HepG2 (cell line): ENCODE measurements around the gene NOX3. TPM values are rescaled to one million over a fixed set of nuclear protein-coding genes. Genes with fewer than 3 reads are reported as not detected.
A peak's percentile ranks its signal among the peaks of the same experiment; 100 is the strongest.

Source experiments
- BRD4 ChIP-seq: sonication (generic); formaldehyde crosslinking; IDR thresholded peaks from 2 replicates; pipeline ENCODE4 v1.4.0; 2020; ENCODE audit warnings: missing genetic modification reagents
- EP300 ChIP-seq, 3 experiments: sonication (generic) in 1 of 3; formaldehyde crosslinking in 1 of 3; IDR thresholded peaks; 2 replicates each; pipeline versions ENCODE4 v1.5.1 to v1.6.1; 2011 to 2020; ENCODE audit warnings: low read depth in 2 of 3, low read length in 2 of 3, borderline replicate concordance in 1 of 3, improper control_type of control experiment in 1 of 3, mild to moderate bottlenecking in 1 of 3, missing genetic modification reagents in 1 of 3, moderate library complexity in 1 of 3
- GATAD2A ChIP-seq: IDR thresholded peaks from 2 replicates; pipeline ENCODE4 v1.6.1; 2016
- HMG20A ChIP-seq: IDR thresholded peaks from 2 replicates; pipeline ENCODE4 v1.6.1; 2016; ENCODE audit warnings: borderline replicate concordance
- HNF4G ChIP-seq, 2 experiments: sonication (generic) in 1 of 2; formaldehyde crosslinking in 1 of 2; IDR thresholded peaks; 2 replicates each; pipeline versions ENCODE4 v1.4.0 to v1.6.1; 2011 to 2020; ENCODE audit warnings: borderline replicate concordance in 2 of 2, low read depth in 2 of 2, mild to moderate bottlenecking in 2 of 2, low read length in 1 of 2, missing genetic modification reagents in 1 of 2, moderate library complexity in 1 of 2
- KLF9 ChIP-seq: IDR thresholded peaks from 2 replicates; pipeline ENCODE4 v1.6.1; 2016; ENCODE audit warnings: low read depth
- NFKBIZ ChIP-seq: IDR thresholded peaks from 2 replicates; pipeline ENCODE4 v1.6.1; 2018; ENCODE audit warnings: missing genetic modification reagents, missing compliant biosample characterization
- NR2F6 ChIP-seq, 2 experiments: IDR thresholded peaks; 2 replicates each; pipeline ENCODE4 v1.6.1; 2016; ENCODE audit warnings: antibody characterized with exemption in 1 of 2, mild to moderate bottlenecking in 1 of 2
- PHF5A ChIP-seq: IDR thresholded peaks from one replicate; pipeline ENCODE4 v1.6.1; 2018; ENCODE audit warnings: low read depth, missing genetic modification reagents; ENCODE audit not compliant: unreplicated experiment
- SKI ChIP-seq: fragments of 450-650 bp; IDR thresholded peaks from one replicate; pipeline ENCODE4 v1.6.1; 2018; ENCODE audit warnings: mild to moderate bottlenecking; ENCODE audit not compliant: partially characterized antibody
- SOX13 ChIP-seq, 3 experiments: fragments of 450-650 bp in 1 of 3; sonication (generic) in 1 of 3; formaldehyde crosslinking in 1 of 3; IDR thresholded peaks in 2 of 3; conservative IDR thresholded peaks in 1 of 3; 2 replicates each; pipeline versions ENCODE4 v1.5.0 to v1.6.1; 2016 to 2020; ENCODE audit warnings: antibody characterized with exemption in 1 of 3, mild to moderate bottlenecking in 1 of 3, missing compliant biosample characterization in 1 of 3, missing genetic modification reagents in 1 of 3, moderate library complexity in 1 of 3
- SOX5 ChIP-seq: IDR thresholded peaks from 2 replicates; pipeline ENCODE4 v1.6.1; 2016; ENCODE audit warnings: borderline replicate concordance
- SSRP1 ChIP-seq: IDR thresholded peaks from 2 replicates; pipeline ENCODE4 v1.6.1; 2016; ENCODE audit warnings: control low read depth
- THAP11 ChIP-seq: IDR thresholded peaks from 2 replicates; pipeline ENCODE4 v1.6.1; 2016; ENCODE audit warnings: missing biosample characterization, missing genetic modification reagents
- TRIM24 ChIP-seq: sonication (generic); formaldehyde crosslinking; IDR thresholded peaks from 2 replicates; pipeline ENCODE4 v1.8.0; 2022; ENCODE audit warnings: mild to moderate bottlenecking, missing genetic modification reagents
- ZBTB1 ChIP-seq: sonication (generic); formaldehyde crosslinking; IDR thresholded peaks from 2 replicates; pipeline ENCODE4 v1.4.0; 2020; ENCODE audit warnings: missing genetic modification reagents, borderline replicate concordance
- ZBTB42 ChIP-seq: sonication (generic); formaldehyde crosslinking; IDR thresholded peaks from 2 replicates; pipeline ENCODE4 v1.5.0; 2020; ENCODE audit warnings: mild to moderate bottlenecking, missing genetic modification reagents
- ZNF557 ChIP-seq: sonication (generic); formaldehyde crosslinking; IDR thresholded peaks from 2 replicates; pipeline ENCODE4 v1.4.0; 2020; ENCODE audit warnings: missing genetic modification reagents
- ZNF580 ChIP-seq: IDR thresholded peaks from 2 replicates; pipeline ENCODE4 v1.6.1; 2016; ENCODE audit warnings: low read depth, borderline replicate concordance
- ZNF644 ChIP-seq: IDR thresholded peaks from 2 replicates; pipeline ENCODE4 v1.6.1; 2016; ENCODE audit warnings: low read depth
- ZNF772 ChIP-seq: sonication (generic); formaldehyde crosslinking; IDR thresholded peaks from 2 replicates; pipeline ENCODE4 v1.5.0; 2020; ENCODE audit warnings: mild to moderate bottlenecking, missing genetic modification reagents
- polyA plus RNA-seq, 8 experiments: library from polyadenylated mRNA; depleted of rRNA in 3 of 8; stranded (reverse) in 7 of 8; unstranded in 1 of 8; fragments of >200 nt; fragmentation: Illumina TruSeq in 4 of 8; extraction: Trizol in 4 of 8; gene quantifications; 2 replicates each; pipeline versions ENCODE4 v1.2.1 to v1.2.3, GENCODE V29; 2011 to 2016; ENCODE audit warnings: low read depth in 4 of 8, missing spikeins in 1 of 8, mixed read lengths in 1 of 8; ENCODE audit not compliant: insufficient read depth in 1 of 8
- total RNA-seq, 5 experiments: library from RNA; depleted of rRNA; stranded (reverse); fragments of >200 nt; fragmentation: Illumina TruSeq; extraction: Trizol; gene quantifications; 2 replicates each; pipeline ENCODE4 v1.2.3, GENCODE V29; 2016; ENCODE audit warnings: low read depth in 1 of 5
- TF ChIP-seq, protein P1 (sequence below): sonication (generic); formaldehyde crosslinking; IDR thresholded peaks from 2 replicates; pipeline ENCODE4 v1.5.1; 2020; ENCODE audit warnings: mild to moderate bottlenecking, missing genetic modification reagents
- TF ChIP-seq, protein P2 (sequence below): IDR thresholded peaks from 2 replicates; pipeline ENCODE4 v1.6.1; 2016; ENCODE audit warnings: low read depth
- TF ChIP-seq, protein P3 (sequence below): sonication (generic); formaldehyde crosslinking; IDR thresholded peaks from 2 replicates; pipeline ENCODE4 v1.5.0; 2020; ENCODE audit warnings: missing genetic modification reagents

Gene NOX3
- total and polyA plus RNA-seq, 2 of the 13 experiments (the other 11 are each of a cell fraction or from before 2014, with no cell fraction given), result 0.09 to 0.18 TPM

GRCh38 chr6:155396605-155397004 lies 59.0 kb downstream of the NOX3 start (continued):
- TF ChIP-seq SSRP1 (CRISPR knock-in tag), result 0 out of 2 replicates have a peak, but pooled peaks have one; percentile 67
- TF ChIP-seq NR2F6 (IDR thresholded peaks at IDR 0.05), result peak; percentile 83
- TF ChIP-seq NR2F6 (CRISPR knock-in tag; IDR thresholded peaks at IDR 0.05), result peak; percentile 53
- TF ChIP-seq KLF9, result no peak
- peak; percentile 41; the same call in 1 of the 2 replicates for TF ChIP-seq BRD4 (CRISPR knock-in tag)
- TF ChIP-seq SOX13 (IDR thresholded peaks at IDR 0.05), result no peak
- peak in 1 of 2 experiments; percentile 62; a peak in 1 of 4 replicates for TF ChIP-seq SOX13 (CRISPR knock-in tag; conservative IDR thresholded peaks at IDR 0.05 in 1 of 2, IDR thresholded peaks at IDR 0.05 in 1 of 2)
- TF ChIP-seq SOX5, result peak; percentile 57; the same call in 1 of the 2 replicates
- TF ChIP-seq ZBTB42, result no peak
- peak; percentile 88 for TF ChIP-seq GATAD2A (CRISPR knock-in tag)
- peak; percentile 48; the same call in 1 of the 2 replicates for TF ChIP-seq TRIM24 (CRISPR knock-in tag)
- peak; percentile 27 for TF ChIP-seq SKI
- TF ChIP-seq THAP11 (CRISPR knock-in tag), result 0 out of 2 replicates have a peak, but pooled peaks have one; percentile 33
- no peak for TF ChIP-seq ZNF580 (CRISPR knock-in tag)
- TF ChIP-seq, protein P1, sequence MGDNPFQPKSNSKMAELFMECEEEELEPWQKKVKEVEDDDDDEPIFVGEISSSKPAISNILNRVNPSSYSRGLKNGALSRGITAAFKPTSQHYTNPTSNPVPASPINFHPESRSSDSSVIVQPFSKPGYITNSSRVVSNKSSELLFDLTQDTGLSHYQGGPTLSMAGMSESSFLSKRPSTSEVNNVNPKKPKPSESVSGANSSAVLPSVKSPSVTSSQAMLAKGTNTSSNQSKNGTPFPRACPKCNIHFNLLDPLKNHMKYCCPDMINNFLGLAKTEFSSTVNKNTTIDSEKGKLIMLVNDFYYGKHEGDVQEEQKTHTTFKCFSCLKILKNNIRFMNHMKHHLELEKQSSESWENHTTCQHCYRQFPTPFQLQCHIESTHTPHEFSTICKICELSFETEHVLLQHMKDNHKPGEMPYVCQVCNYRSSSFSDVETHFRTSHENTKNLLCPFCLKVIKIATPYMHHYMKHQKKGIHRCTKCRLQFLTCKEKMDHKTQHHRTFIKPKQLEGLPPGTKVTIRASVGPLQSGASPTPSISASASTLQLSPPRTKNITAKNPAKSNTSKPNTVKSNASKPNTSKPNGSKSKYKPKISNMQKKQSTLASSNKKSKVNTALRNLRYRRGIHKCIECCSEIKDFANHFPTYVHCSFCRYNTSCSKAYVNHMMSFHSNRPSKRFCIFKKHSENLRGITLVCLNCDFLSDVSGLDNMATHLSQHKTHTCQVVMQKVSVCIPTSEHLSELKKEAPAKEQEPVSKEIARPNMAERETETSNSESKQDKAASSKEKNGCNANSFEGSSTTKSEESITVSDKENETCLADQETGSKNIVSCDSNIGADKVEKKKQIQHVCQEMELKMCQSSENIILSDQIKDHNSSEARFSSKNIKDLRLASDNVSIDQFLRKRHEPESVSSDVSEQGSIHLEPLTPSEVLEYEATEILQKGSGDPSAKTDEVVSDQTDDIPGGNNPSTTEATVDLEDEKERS (CRISPR knock-in tag), result no peak
- TF ChIP-seq, protein P2, sequence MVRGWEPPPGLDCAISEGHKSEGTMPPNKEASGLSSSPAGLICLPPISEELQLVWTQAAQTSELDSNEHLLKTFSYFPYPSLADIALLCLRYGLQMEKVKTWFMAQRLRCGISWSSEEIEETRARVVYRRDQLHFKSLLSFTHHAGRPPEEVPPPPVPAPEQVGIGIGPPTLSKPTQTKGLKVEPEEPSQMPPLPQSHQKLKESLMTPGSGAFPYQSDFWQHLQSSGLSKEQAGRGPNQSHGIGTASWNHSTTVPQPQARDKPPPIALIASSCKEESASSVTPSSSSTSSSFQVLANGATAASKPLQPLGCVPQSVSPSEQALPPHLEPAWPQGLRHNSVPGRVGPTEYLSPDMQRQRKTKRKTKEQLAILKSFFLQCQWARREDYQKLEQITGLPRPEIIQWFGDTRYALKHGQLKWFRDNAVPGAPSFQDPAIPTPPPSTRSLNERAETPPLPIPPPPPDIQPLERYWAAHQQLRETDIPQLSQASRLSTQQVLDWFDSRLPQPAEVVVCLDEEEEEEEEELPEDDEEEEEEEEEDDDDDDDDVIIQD (CRISPR knock-in tag), result peak; percentile 38; the same call in 1 of the 2 replicates
- TF ChIP-seq PHF5A, result no peak
- peak in 1 of 2 experiments; percentile 78; a peak in 1 of 4 replicates for TF ChIP-seq EP300 (IDR thresholded peaks at IDR 0.05; ENCODE audit: low read depth in 2 of 2, low read length in 2 of 2)
- TF ChIP-seq EP300 (CRISPR knock-in tag; IDR thresholded peaks at IDR 0.05; ENCODE audit: borderline replicate concordance), result no peak
- TF ChIP-seq, protein P3, sequence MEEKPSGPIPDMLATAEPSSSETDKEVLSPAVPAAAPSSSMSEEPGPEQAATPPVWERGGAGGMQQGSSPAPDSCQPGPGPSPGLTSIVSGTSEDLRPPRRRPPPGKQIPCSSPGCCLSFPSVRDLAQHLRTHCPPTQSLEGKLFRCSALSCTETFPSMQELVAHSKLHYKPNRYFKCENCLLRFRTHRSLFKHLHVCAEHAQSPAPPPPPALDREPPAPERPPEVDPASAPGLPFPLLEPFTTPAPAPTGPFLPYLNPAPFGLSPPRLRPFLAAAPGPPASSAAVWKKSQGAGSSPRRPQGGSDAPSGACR (CRISPR knock-in tag), result no peak
- TF ChIP-seq ZBTB1, result no peak
- no peak for TF ChIP-seq NFKBIZ (CRISPR knock-in tag)
- TF ChIP-seq HMG20A (CRISPR knock-in tag), result peak; percentile 58
- 0 out of 2 replicates have a peak, but pooled peaks have one; percentile 22 for TF ChIP-seq HNF4G (IDR thresholded peaks at IDR 0.05; ENCODE audit: borderline replicate concordance, low read depth, low read length)
- no peak for TF ChIP-seq HNF4G (CRISPR knock-in tag; IDR thresholded peaks at IDR 0.05; ENCODE audit: borderline replicate concordance, low read depth)
- no peak for TF ChIP-seq ZNF557 (CRISPR knock-in tag)
- no peak for TF ChIP-seq ZNF772 (CRISPR knock-in tag)
- peak; percentile 60 for TF ChIP-seq ZNF644
